HG03469 (cell line): Measurements from ENCODE around the gene FUT2.

ENCODE experiments used
- ATAC-seq: cut with Tn5 transposase; IDR thresholded peaks from one replicate; pipeline ENCODE4 v1.9.1; 2021; ENCODE audit warnings: mild to moderate bottlenecking, moderate library complexity, moderate number of reproducible peaks; ENCODE audit not compliant: unreplicated experiment

Gene FUT2

GRCh38 chr19:48724796-48725753 is 29.3 kb downstream of the FUT2 start:
- ATAC-seq, result no peak

GRCh38 chr19:48726556-48726955 is 30.8 kb downstream of the FUT2 start:
- ATAC-seq, result no peak

GRCh38 chr19:48728911-48729664 is 33.3 kb downstream of the FUT2 start:
- ATAC-seq, result no peak

GRCh38 chr19:48731452-48731851 is 35.7 kb downstream of the FUT2 start:
- ATAC-seq, result no peak

GRCh38 chr19:48734625-48735024 is 38.9 kb downstream of the FUT2 start:
- ATAC-seq, result no peak

- no peak for ATAC-seq
Observed at GRCh38 chr19:48735031-48735615, 39.4 kb downstream of the FUT2 start.

GRCh38 chr19:48737360-48737998 is 41.7 kb downstream of the FUT2 start:
- ATAC-seq, result no peak

- no peak for ATAC-seq
Observed at GRCh38 chr19:48738557-48739403, 43.0 kb downstream of the FUT2 start.

GRCh38 chr19:48739404-48740163 is 43.8 kb downstream of the FUT2 start:
- no peak for ATAC-seq

GRCh38 chr19:48740164-48740972 is 44.6 kb downstream of the FUT2 start, which contains the start of gene RASIP1:
TSS of gene RASIP1 (minus strand) at chr19:48740610. CDS start at chr19:48740282, 328 bp downstream.
- ATAC-seq, result no peak

- no peak for ATAC-seq
Observed at GRCh38 chr19:48741129-48741999, 45.6 kb downstream of the FUT2 start.

GRCh38 chr19:48742096-48742495 is 46.3 kb downstream of the FUT2 start:
- no peak for ATAC-seq

GRCh38 chr19:48745208-48745995 is 49.6 kb downstream of the FUT2 start:
- ATAC-seq, result no peak

GRCh38 chr19:48746110-48746509 is 50.3 kb downstream of the FUT2 start:
- no peak for ATAC-seq

GRCh38 chr19:48746738-48747575 is 51.2 kb downstream of the FUT2 start, which contains the start of gene IZUMO1:
TSS of gene IZUMO1 (minus strand) at chr19:48746909. CDS start at chr19:48745859, 1,050 bp downstream.
- no peak for ATAC-seq
